H1 (cell line): ENCODE results near the gene VSIG10L. TPM values are rescaled to one million over a fixed set of nuclear protein-coding genes. Genes with fewer than 3 reads are reported as not detected.

ENCODE experiments used
- CTBP2 ChIP-seq: IDR thresholded peaks from 2 replicates; pipeline ENCODE4 v1.7.0; 2011; ENCODE audit warnings: borderline replicate concordance, mild to moderate bottlenecking, moderate library complexity, mixed read lengths, low read length; ENCODE audit not compliant: insufficient read depth, insufficient read length
- EP300 ChIP-seq, 2 experiments: IDR thresholded peaks; 1 replicate in 1 of 2; 2 replicates in 1 of 2; pipeline ENCODE4 v1.6.1; 2011 to 2012; ENCODE audit warnings: low read depth in 2 of 2, low read length in 2 of 2, mild to moderate bottlenecking in 2 of 2, borderline replicate concordance in 1 of 2, inconsistent platforms in 1 of 2, moderate library complexity in 1 of 2
- GTF2F1 ChIP-seq: IDR thresholded peaks from 2 replicates; pipeline ENCODE4 v1.6.1; 2012; ENCODE audit warnings: low read depth, low read length, improper control_type of control experiment, borderline replicate concordance
- HDAC2 ChIP-seq, 2 experiments: fragments of 300-600 bp in 1 of 2; sonication (generic) in 1 of 2; IDR thresholded peaks; 2 replicates each; pipeline ENCODE4 v1.6.1; 2011 to 2012; ENCODE audit warnings: low read depth in 2 of 2, low read length in 2 of 2, mild to moderate bottlenecking in 2 of 2, moderate library complexity in 2 of 2, borderline replicate concordance in 1 of 2, inconsistent platforms in 1 of 2
- HDAC6 ChIP-seq: IDR thresholded peaks from one replicate; pipeline ENCODE4 v1.7.1; 2012; ENCODE audit warnings: low read depth, mild to moderate bottlenecking, inconsistent platforms, low read length, moderate library complexity
- JUN ChIP-seq: IDR thresholded peaks from 2 replicates; pipeline ENCODE4 v1.6.1; 2011; ENCODE audit warnings: low read depth, mild to moderate bottlenecking, improper control_type of control experiment, low read length
- KDM1A ChIP-seq: fragments of 200-600, 300-600 bp; sonication (generic); IDR thresholded peaks from 2 replicates; pipeline ENCODE4 v1.7.1; 2016; ENCODE audit warnings: mild to moderate bottlenecking, low read length, borderline replicate concordance
- KDM5A ChIP-seq: fragments of 200-600 bp; IDR thresholded peaks from 2 replicates; pipeline ENCODE4 v1.7.1; 2012; ENCODE audit warnings: mild to moderate bottlenecking, low read length, inconsistent platforms, mixed read lengths
- MAFK ChIP-seq: IDR thresholded peaks from 2 replicates; pipeline ENCODE4 v1.6.1; 2012; ENCODE audit warnings: low read depth, mild to moderate bottlenecking, improper control_type of control experiment, low read length
- NRF1 ChIP-seq: IDR thresholded peaks from 2 replicates; pipeline ENCODE4 v1.6.1; 2011; ENCODE audit warnings: mild to moderate bottlenecking, low read depth, low read length, improper control_type of control experiment
- PHF8 ChIP-seq: fragments of 200-600 bp; sonication (generic); conservative IDR thresholded peaks from 2 replicates; pipeline ENCODE4 v1.7.1; 2012; ENCODE audit warnings: low read depth, mild to moderate bottlenecking, inconsistent platforms, low read length, moderate library complexity
- POLR2AphosphoS5 ChIP-seq: IDR thresholded peaks from 2 replicates; pipeline ENCODE4 v1.6.1; 2011; ENCODE audit warnings: low read depth, low read length
- RFX5 ChIP-seq: IDR thresholded peaks from 2 replicates; pipeline ENCODE4 v1.6.1; 2011; ENCODE audit warnings: low read depth, low read length, improper control_type of control experiment, borderline replicate concordance
- RXRA ChIP-seq: IDR thresholded peaks from 2 replicates; pipeline ENCODE4 v1.6.1; 2011; ENCODE audit warnings: low read depth, mild to moderate bottlenecking, low read length, moderate library complexity; ENCODE audit not compliant: insufficient read depth
- SAP30 ChIP-seq: fragments of 300-600 bp; sonication (generic); IDR thresholded peaks from 2 replicates; pipeline ENCODE4 v1.7.1; 2012; ENCODE audit warnings: low read length, moderate library complexity, mild to moderate bottlenecking, inconsistent platforms; ENCODE audit not compliant: insufficient read depth, insufficient replicate concordance
- SIN3A ChIP-seq, 2 experiments: IDR thresholded peaks in 1 of 2; conservative IDR thresholded peaks in 1 of 2; 2 replicates each; pipeline ENCODE4 v1.6.1; 2011 to 2012; ENCODE audit warnings: low read length in 2 of 2, improper control_type of control experiment in 1 of 2, low read depth in 1 of 2, mild to moderate bottlenecking in 1 of 2
- SRF ChIP-seq: IDR thresholded peaks from 2 replicates; pipeline ENCODE4 v1.6.1; 2011; ENCODE audit warnings: mild to moderate bottlenecking, low read depth, low read length, moderate library complexity
- SUZ12 ChIP-seq: fragments of 200-600 bp; sonication (generic); IDR thresholded peaks from 2 replicates; pipeline ENCODE4 v1.6.1; 2012; ENCODE audit warnings: mild to moderate bottlenecking, inconsistent platforms, low read length, moderate library complexity, mixed read lengths
- TAF1 ChIP-seq: IDR thresholded peaks from 2 replicates; pipeline ENCODE4 v1.6.1; 2011; ENCODE audit warnings: mild to moderate bottlenecking, low read depth, low read length
- TBP ChIP-seq: IDR thresholded peaks from 2 replicates; pipeline ENCODE4 v1.6.1; 2011; ENCODE audit warnings: low read depth, low read length, improper control_type of control experiment
- TCF12 ChIP-seq: IDR thresholded peaks from 2 replicates; pipeline ENCODE4 v1.6.1; 2011; ENCODE audit warnings: low read depth, mild to moderate bottlenecking, low read length
- TEAD4 ChIP-seq: IDR thresholded peaks from 2 replicates; pipeline ENCODE4 v1.6.1; 2012; ENCODE audit warnings: low read depth, low read length, inconsistent platforms, mixed read lengths
- YY1 ChIP-seq: IDR thresholded peaks from 2 replicates; pipeline ENCODE4 v1.6.1; 2011; ENCODE audit warnings: low read depth, mild to moderate bottlenecking, low read length
- ZNF274 ChIP-seq: IDR thresholded peaks from 2 replicates; pipeline ENCODE4 v1.7.0; 2012; ENCODE audit warnings: low read length, borderline replicate concordance; ENCODE audit errors: extremely low read depth
- polyA plus RNA-seq, 7 experiments: library from polyadenylated mRNA; depleted of rRNA in 3 of 7; stranded (reverse) in 5 of 7; unstranded in 2 of 7; fragments of >200 nt in 5 of 7; fragments of 200-250 nt in 2 of 7; gene quantifications; 1 replicate in 5 of 7; 2 replicates in 1 of 7; 4 replicates in 1 of 7; pipeline versions ENCODE4 v1.2.1 to v1.2.3, GENCODE V29; 2011 to 2013; ENCODE audit warnings: missing spikeins in 2 of 7, mixed read lengths in 2 of 7
- total RNA-seq: library from RNA; stranded (reverse); fragmentation: NEBNext Ultra II Directional; extraction: Animal tissue kit (Norgen Biotek cat#: 25700); gene quantifications from 2 replicates; pipeline ENCODE4 v1.2.1, GENCODE V29; 2021
- TF ChIP-seq, protein P1 (sequence below): IDR thresholded peaks from 2 replicates; pipeline ENCODE4 v1.6.1; 2011; ENCODE audit warnings: low read length, improper control_type of control experiment

Gene VSIG10L
- total and polyA plus RNA-seq, 2 of the 8 experiments (the other 6 are each of a cell fraction or from before 2014, with no cell fraction given) = 10.3 to 10.4 TPM

DNA sequence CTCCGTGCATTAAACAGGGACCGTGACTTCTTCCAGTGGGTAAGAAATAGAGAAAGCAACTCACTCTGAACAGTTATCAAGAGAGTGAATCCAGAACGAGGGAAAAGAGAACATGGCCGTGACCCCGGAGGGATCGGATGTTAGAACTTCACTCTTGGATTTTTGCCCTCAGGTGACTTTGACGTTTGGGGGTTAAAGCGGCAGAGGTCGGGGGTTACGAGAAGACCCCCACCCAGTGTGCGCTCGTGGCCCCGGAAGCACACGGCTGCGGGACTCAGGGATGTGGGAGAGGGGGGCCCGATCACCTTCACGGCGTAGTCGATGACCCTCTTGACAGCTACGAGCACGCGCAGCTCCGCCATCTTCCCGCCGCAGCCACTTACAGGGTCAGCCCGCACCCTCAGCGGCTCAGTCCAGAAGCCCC is 24.0 kb upstream of the VSIG10L start, which contains the start of gene ETFB (continued):
- TF ChIP-seq GTF2F1 (no peak), CTBP2 (no peak), MAFK (no peak), TBP (no peak), EP300 (IDR thresholded peaks at IDR 0.05; ENCODE audit: borderline replicate concordance in 1 of 2, low read depth in 2 of 2, low read length in 2 of 2) (no peak), POLR2AphosphoS5 (no peak), NRF1 (no peak), RFX5 (no peak), SRF (no peak), RXRA (no peak), ZNF274 (no peak), JUN (no peak), KDM5A (no peak), SAP30 (peak; percentile 91), KDM1A (no peak), YY1 (peak; percentile 79; the same call in 1 of the 2 replicates), SUZ12 (no peak), PHF8 (0 out of 2 replicates have a peak, but pooled peaks have one; percentile 40), TEAD4 (no peak), TAF1 (no peak), HDAC6 (no peak), TCF12 (no peak), SIN3A (conservative IDR thresholded peaks at IDR 0.05 in 1 of 2, IDR thresholded peaks at IDR 0.05 in 1 of 2; ENCODE audit: low read depth in 1 of 2, low read length in 2 of 2) (peak; percentile 92; a peak in 3 of 4 replicates), HDAC2 (IDR thresholded peaks at IDR 0.05; ENCODE audit: borderline replicate concordance in 1 of 2, low read depth in 2 of 2, low read length in 2 of 2) (no peak)
- TF ChIP-seq, protein P1, sequence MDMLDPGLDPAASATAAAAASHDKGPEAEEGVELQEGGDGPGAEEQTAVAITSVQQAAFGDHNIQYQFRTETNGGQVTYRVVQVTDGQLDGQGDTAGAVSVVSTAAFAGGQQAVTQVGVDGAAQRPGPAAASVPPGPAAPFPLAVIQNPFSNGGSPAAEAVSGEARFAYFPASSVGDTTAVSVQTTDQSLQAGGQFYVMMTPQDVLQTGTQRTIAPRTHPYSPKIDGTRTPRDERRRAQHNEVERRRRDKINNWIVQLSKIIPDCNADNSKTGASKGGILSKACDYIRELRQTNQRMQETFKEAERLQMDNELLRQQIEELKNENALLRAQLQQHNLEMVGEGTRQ = no peak
